Fibroblast of villous mesenchyme (primary cell): Measurements from ENCODE around the gene ZNF536. TPM values are rescaled to one million over a fixed set of nuclear protein-coding genes. Genes with fewer than 3 reads are reported as not detected.

ENCODE experiments used
- DNase-seq: peaks from one replicate; pipeline ENCODE4 v3.0.0-alpha.2; 2010; ENCODE audit warnings: low read depth
- H3K4me3 ChIP-seq: 2 replicates; pipeline ENCODE4 v1.5.1; 2011; ENCODE audit warnings: low read depth, mild to moderate bottlenecking, low read length
- CTCF ChIP-seq: IDR thresholded peaks from 2 replicates; pipeline ENCODE4 v1.5.1; 2012; ENCODE audit warnings: low read depth, mild to moderate bottlenecking, low read length; ENCODE audit not compliant: insufficient read depth
- total RNA-seq: library from RNA; depleted of rRNA; stranded (reverse); fragments of >200 nt; gene quantifications from 2 replicates; pipeline ENCODE4 v1.2.3, GENCODE V29; 2012

Gene ZNF536
- total RNA-seq, 1 donor = not detected

- no peak for DNase-seq
- TF ChIP-seq CTCF = no peak
- H3K4me3 ChIP-seq = no peak overlapping the region
These were observed 77.0 kb downstream of the ZNF536 start for GRCh38 chr19:30449078-30449590.

- no peak for DNase-seq
- no peak overlapping the region for H3K4me3 ChIP-seq
- no peak for TF ChIP-seq CTCF
These were observed 77.5 kb downstream of the ZNF536 start for GRCh38 chr19:30449673-30450072.

GRCh38 chr19:30450100-30450499 lies 77.9 kb downstream of the ZNF536 start:
- H3K4me3 ChIP-seq = no peak overlapping the region
- TF ChIP-seq CTCF = no peak
- no peak for DNase-seq

- DNase-seq = no peak
- H3K4me3 ChIP-seq = no peak overlapping the region
- no peak for TF ChIP-seq CTCF
These were observed 78.7 kb downstream of the ZNF536 start for GRCh38 chr19:30450835-30451321.

GRCh38 chr19:30452931-30453330 lies 80.7 kb downstream of the ZNF536 start:
- DNase-seq = no peak
- H3K4me3 ChIP-seq = no peak overlapping the region
- no peak for TF ChIP-seq CTCF

GRCh38 chr19:30453743-30454142 lies 81.6 kb downstream of the ZNF536 start:
- TF ChIP-seq CTCF = no peak
- H3K4me3 ChIP-seq = no peak overlapping the region
- no peak for DNase-seq

- TF ChIP-seq CTCF = no peak
- H3K4me3 ChIP-seq = no peak overlapping the region
These were observed 83.7 kb downstream of the ZNF536 start for GRCh38 chr19:30455881-30456280.

More at GRCh38 chr19:30455881-30456280, 83.7 kb downstream of the ZNF536 start:
- no peak for DNase-seq
